Endothelial cell of umbilical vein (primary cell): ENCODE results near the gene PROCA1. TPM values are rescaled to one million over a fixed set of nuclear protein-coding genes. Genes with fewer than 3 reads are reported as not detected.

Source experiments
- BruUV-seq: library from RNA; stranded (reverse); fragments of 400-500 nt; replicated peaks from 2 replicates; lab custom pipeline; 2021; lab: Mats Ljungman, UMichigan
- CTCF ChIA-PET: fragments of 300-600, 350-600 bp; sonication (Branson Sonifier 250); formaldehyde crosslinking; loops from one replicate; lab custom pipeline; 2021; ENCODE audit warnings: antibody characterized with exemption, inconsistent platforms; lab: Charles Lee
- POLR2A ChIA-PET: fragments of 300-600, 350-600 bp; sonication (Branson Sonifier 250); formaldehyde crosslinking; loops from one replicate; lab custom pipeline; 2021; ENCODE audit warnings: antibody characterized with exemption, inconsistent platforms; lab: Charles Lee
- DNase-seq: peaks from one replicate; pipeline ENCODE4 v3.0.0-alpha.2; 2011; ENCODE audit warnings: low read depth, low spot score
- FAIRE-seq: peaks from 2 replicates; lab custom pipeline; 2011; peaks lifted over from hg19 to GRCh38; lab: Jason Lieb, UNC
- H2AFZ ChIP-seq: 2 replicates; pipeline ENCODE4 v1.6.0; 2012; ENCODE audit warnings: low read depth, low read length, control low read depth, inconsistent platforms
- H3K27ac ChIP-seq: 2 replicates; pipeline ENCODE4 v1.5.1; 2011; ENCODE audit warnings: low read depth, mild to moderate bottlenecking, control low read depth, low read length, moderate library complexity; ENCODE audit not compliant: insufficient read depth
- H3K27me3 ChIP-seq, 2 experiments: 2 replicates each; pipeline versions ENCODE4 v1.6.0 to v1.6.1; 2011; ENCODE audit warnings: low read length in 2 of 2, mixed read lengths in 1 of 2; ENCODE audit not compliant: control insufficient read depth in 2 of 2, insufficient read depth in 2 of 2
- H3K36me3 ChIP-seq, 2 experiments: 2 replicates in 1 of 2; 3 replicates in 1 of 2; pipeline ENCODE4 v1.5.1; 2011; ENCODE audit warnings: low read length in 2 of 2, mild to moderate bottlenecking in 1 of 2, moderate library complexity in 1 of 2; ENCODE audit not compliant: control insufficient read depth in 2 of 2, insufficient read depth in 2 of 2; ENCODE audit errors: extremely low read depth in 1 of 2
- H3K4me1 ChIP-seq: 3 replicates; pipeline ENCODE4 v1.5.1; 2011; ENCODE audit warnings: mild to moderate bottlenecking, low read length; ENCODE audit not compliant: control insufficient read depth, insufficient read depth; ENCODE audit errors: extremely low read depth
- H3K4me2 ChIP-seq: 2 replicates; pipeline ENCODE4 v1.6.1; 2011; ENCODE audit warnings: low read length, control low read depth, mixed read lengths; ENCODE audit not compliant: insufficient read depth
- H3K4me3 ChIP-seq, 3 experiments: fragments of 200-600 bp in 1 of 3; sonication (generic), shearing (Covaris generic) in 1 of 3; replicated peaks in 1 of 3; 2 replicates each; pipeline ENCODE4 v1.5.1; 2011 to 2016; ENCODE audit warnings: control low read depth in 3 of 3, low read length in 3 of 3, mild to moderate bottlenecking in 2 of 3, inconsistent platforms in 1 of 3, low read depth in 1 of 3, moderate library complexity in 1 of 3; ENCODE audit not compliant: insufficient read depth in 1 of 3
- H3K79me2 ChIP-seq: 2 replicates; pipeline ENCODE4 v1.6.0; 2012; ENCODE audit warnings: low read length, inconsistent platforms; ENCODE audit not compliant: control insufficient read depth, insufficient read depth
- H3K9ac ChIP-seq: replicated peaks from 2 replicates; pipeline ENCODE3; 2011; ENCODE audit warnings: low read length, control low read depth; ENCODE audit not compliant: insufficient read depth; ENCODE audit errors: extremely low read depth
- H3K9me1 ChIP-seq: replicated peaks from 3 replicates; pipeline ENCODE4 v1.6.0; 2011; ENCODE audit warnings: mild to moderate bottlenecking, low read length; ENCODE audit not compliant: control insufficient read depth, insufficient read depth; ENCODE audit errors: extremely low read depth
- H3K9me3 ChIP-seq: replicated peaks from 2 replicates; pipeline ENCODE4 v1.5.1; 2012; ENCODE audit warnings: low read length, inconsistent platforms; ENCODE audit not compliant: control insufficient read depth, insufficient read depth
- H4K20me1 ChIP-seq: replicated peaks from 2 replicates; pipeline ENCODE3; 2011; ENCODE audit warnings: mild to moderate bottlenecking, low read length; ENCODE audit not compliant: control insufficient read depth, insufficient read depth; ENCODE audit errors: extremely low read depth
- EZH2 ChIP-seq: IDR thresholded peaks from 2 replicates; pipeline ENCODE4 v1.6.1; 2012; ENCODE audit warnings: borderline replicate concordance, low read depth, mild to moderate bottlenecking, moderate library complexity, low read length, inconsistent platforms; ENCODE audit not compliant: severe bottlenecking
- FOS ChIP-seq: IDR thresholded peaks from 2 replicates; pipeline ENCODE4 v1.6.1; 2011; ENCODE audit warnings: mild to moderate bottlenecking, low read length, moderate library complexity, borderline replicate concordance; ENCODE audit not compliant: insufficient read depth
- GATA2 ChIP-seq: IDR thresholded peaks from 2 replicates; pipeline ENCODE4 v1.7.0; 2011; ENCODE audit warnings: low read depth, mild to moderate bottlenecking, moderate library complexity, mixed read lengths, low read length; ENCODE audit not compliant: insufficient read length, insufficient read depth
- JUN ChIP-seq: IDR thresholded peaks from 2 replicates; pipeline ENCODE4 v1.6.1; 2011; ENCODE audit warnings: borderline replicate concordance, low read depth; ENCODE audit not compliant: insufficient read length, insufficient read depth
- MYC ChIP-seq: IDR thresholded peaks from one replicate; pipeline ENCODE4 v1.6.1; 2011; ENCODE audit warnings: mild to moderate bottlenecking, low read depth, low read length
- POLR2A ChIP-seq: IDR thresholded peaks from 2 replicates; pipeline ENCODE4 v1.6.1; 2012; ENCODE audit warnings: low read depth, mild to moderate bottlenecking, control low read depth, low read length
- POLR2AphosphoS5 ChIP-seq: IDR thresholded peaks from 2 replicates; pipeline ENCODE4 v1.6.1; 2012; ENCODE audit warnings: low read depth, mild to moderate bottlenecking, control low read depth, low read length, moderate library complexity; ENCODE audit not compliant: insufficient read depth
- dilution Hi-C: fragments of 300-500 bp; cut with MboI; formaldehyde crosslinking; loops from one replicate; pipeline ENCODE4 v1.15.0; 2019; ENCODE audit warnings: low sequenced_read_pairs; ENCODE audit not compliant: extremely low pct_ligation_motif_present
- intact Hi-C: fragments of 100-400 bp; cut with micrococcal nuclease; formaldehyde crosslinking; loops from one replicate; pipeline ENCODE4 v1.10.0; 2022
- polyA plus RNA-seq, 4 experiments: library from polyadenylated mRNA; depleted of rRNA in 3 of 4; stranded (reverse) in 3 of 4; unstranded in 1 of 4; fragments of >200 nt; gene quantifications; 2 replicates each; pipeline versions ENCODE4 v1.2.1 to v1.2.3, GENCODE V29; 2011 to 2012; ENCODE audit warnings: missing spikeins in 1 of 4
- total RNA-seq: library from RNA; stranded (reverse); gene quantifications from 2 replicates; pipeline ENCODE4 v1.2.3, GENCODE V29; 2021
- TF ChIP-seq, protein P1 (sequence below), 2 donors: IDR thresholded peaks; 1 replicate in 1 of 2; 2 replicates in 1 of 2; pipeline ENCODE4 v1.5.1; 2011; ENCODE audit warnings: low read length in 2 of 2, mild to moderate bottlenecking in 2 of 2, moderate library complexity in 2 of 2, control low read depth in 1 of 2, inconsistent platforms in 1 of 2, low read depth in 1 of 2; ENCODE audit not compliant: insufficient read depth in 1 of 2; ENCODE audit errors: extremely low read depth in 1 of 2
- TF ChIP-seq, protein P2 (sequence below): IDR thresholded peaks from 2 replicates; pipeline ENCODE4 v1.6.1; 2011; ENCODE audit not compliant: insufficient read depth, insufficient read length

Gene PROCA1
- total and polyA plus RNA-seq, 2 donors (not counting 3 experiments of a cell fraction or from before 2014, with no cell fraction given): 2.0 to 2.1 TPM

GRCh38 chr17:28749516-28750177 lies 38.0 kb upstream of the PROCA1 start:
- Histone ChIP-seq H3K9me3 (no peaks in the 10 kb centered on the region), H3K4me1 (peaks cover 23% of the 10 kb centered on the region), H4K20me1 (no peaks in the 10 kb centered on the region), H3K4me2 (no peak overlapping the region), H3K27ac (no peak overlapping the region), H3K36me3 (peaks cover 4 to 20% of the 10 kb centered on the region in 2 experiments), H3K27me3 (no peaks in the 10 kb centered on the region), H3K9me1 (no peaks in the 10 kb centered on the region), H3K79me2 (peaks cover 24% of the 10 kb centered on the region), H3K9ac (no peak overlapping the region), H3K4me3 (no peak overlapping the region), H2AFZ (no peak overlapping the region)
- intact Hi-C loops (loop anchor here (1.0 kb wide), 2 partner anchors 22 to 102 kb away; no protein-coding TSS in a partner anchor), dilution Hi-C loops (no loop called here)
- no peak for DNase-seq
- BruUV-seq: no TSS peak
- CTCF ChIA-PET: interaction anchor here (0.6 to 16.6 kb wide), 26 partner anchors 11 to 368 kb away, joined by 3 to 602 read pairs (median 4); partner anchors contain the start of genes BLTP2, FAM222B, NEK8 and RPL23A
- no peak for TF ChIP-seq EZH2
- no peak for TF ChIP-seq POLR2A
- TF ChIP-seq GATA2: no peak
- FAIRE-seq: no peak
- POLR2A ChIA-PET: interaction anchor here (6.3 kb wide), 1 partner anchor 23 kb away, joined by 45 read pairs; the partner anchor contains the start of genes NEK8 and TLCD1

GRCh38 chr17:28748852-28749515 lies 37.3 kb upstream of the PROCA1 start:
- Histone ChIP-seq H3K79me2 (peaks cover 30% of the 10 kb centered on the region), H3K4me2 (no peak overlapping the region), H3K9me1 (no peaks in the 10 kb centered on the region), H3K4me1 (peaks cover 23% of the 10 kb centered on the region), H3K27ac (no peak overlapping the region), H3K4me3 (no peak overlapping the region), H4K20me1 (no peaks in the 10 kb centered on the region), H3K9me3 (no peaks in the 10 kb centered on the region), H3K27me3 (no peaks in the 10 kb centered on the region), H2AFZ (no peak overlapping the region), H3K36me3 (peaks cover 4 to 20% of the 10 kb centered on the region in 2 experiments), H3K9ac (no peak overlapping the region)
- BruUV-seq: no TSS peak
- POLR2A ChIA-PET: interaction anchor here (6.3 kb wide), 1 partner anchor 22 kb away, joined by 45 read pairs; the partner anchor contains the start of genes NEK8 and TLCD1
- CTCF ChIA-PET: interaction anchor here (1.0 to 16.6 kb wide), 7 partner anchors 12 to 167 kb away, joined by 3 to 602 read pairs (median 10); partner anchors contain the start of genes NEK8, RPL23A and TLCD1
- no peak for TF ChIP-seq MYC
- TF ChIP-seq, protein P1, sequence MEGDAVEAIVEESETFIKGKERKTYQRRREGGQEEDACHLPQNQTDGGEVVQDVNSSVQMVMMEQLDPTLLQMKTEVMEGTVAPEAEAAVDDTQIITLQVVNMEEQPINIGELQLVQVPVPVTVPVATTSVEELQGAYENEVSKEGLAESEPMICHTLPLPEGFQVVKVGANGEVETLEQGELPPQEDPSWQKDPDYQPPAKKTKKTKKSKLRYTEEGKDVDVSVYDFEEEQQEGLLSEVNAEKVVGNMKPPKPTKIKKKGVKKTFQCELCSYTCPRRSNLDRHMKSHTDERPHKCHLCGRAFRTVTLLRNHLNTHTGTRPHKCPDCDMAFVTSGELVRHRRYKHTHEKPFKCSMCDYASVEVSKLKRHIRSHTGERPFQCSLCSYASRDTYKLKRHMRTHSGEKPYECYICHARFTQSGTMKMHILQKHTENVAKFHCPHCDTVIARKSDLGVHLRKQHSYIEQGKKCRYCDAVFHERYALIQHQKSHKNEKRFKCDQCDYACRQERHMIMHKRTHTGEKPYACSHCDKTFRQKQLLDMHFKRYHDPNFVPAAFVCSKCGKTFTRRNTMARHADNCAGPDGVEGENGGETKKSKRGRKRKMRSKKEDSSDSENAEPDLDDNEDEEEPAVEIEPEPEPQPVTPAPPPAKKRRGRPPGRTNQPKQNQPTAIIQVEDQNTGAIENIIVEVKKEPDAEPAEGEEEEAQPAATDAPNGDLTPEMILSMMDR (IDR thresholded peaks at IDR 0.05; ENCODE audit: extremely low read depth in 1 of 2, insufficient read depth in 1 of 2, low read depth in 1 of 2, low read length in 2 of 2): no peak
- no peak for TF ChIP-seq EZH2
- no peak for TF ChIP-seq POLR2AphosphoS5
- no peak for TF ChIP-seq POLR2A
- TF ChIP-seq JUN: no peak
- TF ChIP-seq, protein P2, sequence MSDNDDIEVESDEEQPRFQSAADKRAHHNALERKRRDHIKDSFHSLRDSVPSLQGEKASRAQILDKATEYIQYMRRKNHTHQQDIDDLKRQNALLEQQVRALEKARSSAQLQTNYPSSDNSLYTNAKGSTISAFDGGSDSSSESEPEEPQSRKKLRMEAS: no peak
- no peak for TF ChIP-seq GATA2
- TF ChIP-seq FOS: no peak
- dilution Hi-C loops: no loop called here
- peak; percentile 15 for FAIRE-seq
- intact Hi-C loops: no loop called here
- no peak for DNase-seq
